Measurements from ENCODE around the gene DNAJC4.
A peak's percentile ranks its signal among the peaks of the same experiment; 100 is the strongest.

DNAJC4 gene

GRCh38 chr11:64261556-64262080 is 31.3 kb downstream of the DNAJC4 start:
- no peak for DNase-seq

DNA sequence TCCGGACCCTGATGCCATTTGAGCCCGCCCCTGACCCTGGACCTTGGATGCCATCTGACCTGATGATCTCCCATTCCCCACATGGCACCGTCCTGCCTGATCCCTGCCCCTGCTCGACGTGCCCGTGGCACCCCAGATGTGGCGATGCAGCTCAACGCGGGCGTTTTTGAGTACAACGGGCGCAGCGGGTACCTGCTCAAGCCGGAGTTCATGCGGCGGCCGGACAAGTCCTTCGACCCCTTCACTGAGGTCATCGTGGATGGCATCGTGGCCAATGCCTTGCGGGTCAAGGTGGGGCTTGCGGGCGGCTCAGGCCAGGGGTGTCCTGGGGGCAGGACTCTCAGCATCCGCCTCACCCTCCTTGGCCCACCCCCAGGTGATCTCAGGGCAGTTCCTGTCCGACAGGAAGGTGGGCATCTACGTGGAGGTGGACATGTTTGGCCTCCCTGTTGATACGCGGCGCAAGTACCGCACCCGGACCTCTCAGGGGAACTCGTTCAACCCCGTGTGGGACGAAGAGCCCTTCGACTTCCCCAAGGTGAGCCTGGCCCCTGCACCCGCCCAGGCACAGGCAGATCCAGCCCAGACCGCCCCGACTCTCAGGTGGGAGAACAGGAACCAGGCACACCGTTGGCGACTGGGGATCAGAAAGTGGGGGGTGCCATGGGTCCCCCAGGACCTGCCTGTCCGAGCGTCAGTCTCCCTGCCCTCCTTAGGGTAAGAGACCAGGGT is 32.1 kb downstream of the DNAJC4 start:
- no peak for DNase-seq

GRCh38 chr11:64263021-64263946 is 32.9 kb downstream of the DNAJC4 start:
- no peak for DNase-seq

DNA sequence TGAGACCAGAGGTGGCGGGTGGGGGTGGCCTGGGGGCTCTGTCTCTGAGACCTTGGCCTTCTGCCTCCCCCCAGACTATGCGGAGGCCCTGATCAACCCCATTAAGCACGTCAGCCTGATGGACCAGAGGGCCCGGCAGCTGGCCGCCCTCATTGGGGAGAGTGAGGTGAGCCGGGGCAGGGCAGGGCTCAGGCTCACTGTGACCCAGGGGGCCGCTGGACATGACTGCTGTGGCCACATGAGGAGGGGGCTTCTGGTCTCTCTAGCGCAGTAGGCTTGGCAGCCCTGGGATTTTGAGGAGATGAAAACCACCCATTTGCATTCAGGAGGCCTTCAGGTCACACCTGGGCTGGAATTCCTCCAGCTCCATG is 33.6 kb downstream of the DNAJC4 start:
- no peak for DNase-seq

DNA sequence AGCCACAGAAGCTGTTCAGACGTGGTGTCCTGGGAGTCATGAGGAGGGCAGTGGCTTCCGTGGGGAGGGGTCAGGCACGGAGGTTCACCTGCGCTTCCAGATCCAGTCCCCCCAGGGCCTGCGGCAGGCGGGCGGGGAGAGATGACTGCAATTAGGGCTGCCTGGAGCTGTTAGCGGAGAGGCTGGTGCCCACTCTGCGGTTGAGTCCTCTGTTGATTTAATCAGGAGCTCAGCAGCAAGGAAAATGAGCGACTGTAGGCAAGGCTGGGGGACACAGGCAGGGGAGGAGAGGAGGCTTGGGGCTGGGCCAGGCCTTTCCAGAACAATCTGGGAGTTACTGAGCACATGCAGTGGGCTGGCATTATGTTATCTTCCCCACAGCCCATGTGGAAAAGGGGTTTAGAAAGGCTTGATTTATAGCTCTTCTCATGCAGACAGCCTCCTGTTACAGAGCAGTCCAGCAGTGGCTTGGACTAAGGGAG is 34.1 kb downstream of the DNAJC4 start:
- DNase-seq: no peak

DNA sequence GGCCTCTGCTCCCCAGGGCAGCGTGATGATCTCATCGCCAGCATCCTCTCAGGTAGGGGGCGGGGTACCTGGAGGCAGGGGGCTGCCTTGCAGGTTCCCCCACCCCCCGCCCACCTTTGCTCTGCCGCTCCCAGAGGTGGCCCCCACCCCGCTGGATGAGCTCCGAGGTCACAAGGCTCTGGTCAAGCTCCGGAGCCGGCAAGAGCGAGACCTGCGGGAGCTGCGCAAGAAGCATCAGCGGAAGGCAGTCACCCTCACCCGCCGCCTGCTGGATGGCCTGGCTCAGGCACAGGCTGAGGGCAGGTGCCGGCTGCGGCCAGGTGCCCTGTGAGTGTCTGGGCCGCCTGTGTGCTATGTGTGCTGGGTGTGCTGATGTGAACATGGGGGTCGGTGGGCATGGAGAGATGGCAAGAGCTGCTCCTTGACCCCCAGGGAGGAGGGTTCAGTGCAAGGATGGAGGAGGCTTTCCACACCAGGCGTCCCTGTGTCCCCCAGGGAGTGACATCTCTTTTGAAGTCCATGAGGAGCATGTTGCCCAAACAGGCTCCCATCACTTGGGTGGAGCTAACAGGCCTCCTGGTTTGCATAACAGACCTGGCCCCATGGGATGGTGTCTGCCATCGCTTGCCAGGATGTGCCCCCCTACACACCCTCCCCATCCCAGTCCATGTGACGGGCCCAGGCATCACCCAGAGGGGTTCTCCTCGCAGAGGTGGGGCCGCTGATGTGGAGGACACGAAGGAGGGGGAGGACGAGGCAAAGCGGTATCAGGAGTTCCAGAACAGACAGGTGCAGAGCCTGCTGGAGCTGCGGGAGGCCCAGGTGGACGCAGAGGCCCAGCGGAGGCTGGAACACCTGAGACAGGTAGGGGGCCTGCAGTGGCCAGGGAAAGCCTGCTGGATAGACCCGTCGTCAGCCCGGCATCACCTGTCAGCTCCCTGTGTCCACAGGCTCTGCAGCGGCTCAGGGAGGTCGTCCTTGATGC is 35.1 kb downstream of the DNAJC4 start:
- no peak for DNase-seq

- DNase-seq: no peak
Measured at GRCh38 chr11:64266339-64266738, 36.0 kb downstream of the DNAJC4 start.

DNA sequence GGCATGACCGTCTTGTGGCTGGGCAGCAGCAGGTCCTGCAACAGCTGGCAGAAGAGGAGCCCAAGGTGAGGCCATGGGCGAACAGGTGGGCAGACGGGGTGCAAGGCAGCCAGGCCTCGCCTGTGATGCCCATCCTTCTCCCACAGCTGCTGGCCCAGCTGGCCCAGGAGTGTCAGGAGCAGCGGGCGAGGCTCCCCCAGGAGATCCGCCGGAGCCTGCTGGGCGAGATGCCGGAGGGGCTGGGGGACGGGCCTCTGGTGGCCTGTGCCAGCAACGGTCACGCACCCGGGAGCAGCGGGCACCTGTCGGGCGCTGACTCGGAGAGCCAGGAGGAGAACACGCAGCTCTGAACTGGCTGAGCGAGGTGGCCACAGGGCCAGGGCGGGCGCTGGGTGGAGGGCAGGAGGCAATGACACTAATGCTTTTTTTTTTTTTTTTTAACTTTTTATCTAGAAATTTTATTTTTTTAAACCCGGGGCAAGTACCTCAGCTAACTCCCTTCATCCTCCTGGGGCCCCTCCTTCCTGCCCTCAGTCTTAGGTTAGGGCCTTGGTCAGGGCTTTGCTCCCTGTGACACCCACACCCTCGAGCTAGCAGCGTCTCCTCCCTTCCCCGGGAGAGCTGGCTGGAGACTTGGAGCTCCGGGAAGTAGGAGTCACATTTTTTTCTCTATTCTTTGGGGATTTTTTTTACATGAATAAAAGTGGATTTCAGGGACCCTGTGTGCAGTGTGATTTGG is 37.0 kb downstream of the DNAJC4 start:
- no peak for DNase-seq

DNA sequence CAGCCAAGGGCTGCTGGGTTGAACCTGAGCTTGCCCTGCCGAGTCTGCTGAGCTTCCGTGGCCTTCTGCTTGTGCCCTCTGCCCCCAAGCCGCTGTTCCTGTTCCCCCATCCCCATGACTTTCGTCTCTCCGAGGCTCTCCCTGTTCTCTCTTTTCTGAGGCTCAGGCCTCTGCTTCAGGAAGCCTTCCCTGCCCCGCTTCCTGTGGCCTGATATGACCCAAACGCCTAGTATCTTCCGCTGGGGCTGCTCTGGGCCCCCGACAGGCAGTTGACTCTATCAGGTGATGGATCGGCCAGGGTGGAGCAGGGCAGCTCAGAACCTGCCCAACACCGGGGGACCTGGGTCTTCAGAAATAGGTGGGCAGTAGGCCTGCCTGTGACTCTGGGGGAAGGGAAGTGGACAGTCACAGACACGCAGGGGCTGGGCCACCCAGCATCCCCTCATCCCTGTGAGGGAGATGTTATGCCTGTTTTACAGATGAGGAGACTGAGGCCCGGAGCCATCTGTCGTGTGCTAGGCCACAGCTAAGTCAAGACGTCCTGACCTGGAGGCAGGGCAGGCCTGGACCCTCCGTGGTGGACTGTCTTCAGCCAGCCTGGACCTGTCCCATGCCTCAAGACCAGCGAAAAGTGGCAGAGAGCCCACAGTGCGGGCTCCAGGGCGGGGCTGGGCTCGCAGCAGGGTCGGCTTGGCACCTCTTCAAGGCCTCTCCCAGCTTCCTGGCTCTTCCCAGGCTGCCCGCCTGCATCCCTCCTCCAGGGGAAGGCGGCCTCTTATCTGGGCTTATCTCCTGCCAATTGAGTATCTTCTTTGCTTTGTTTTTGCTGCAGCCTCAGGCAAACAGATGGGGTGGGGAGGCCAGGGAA is 37.9 kb downstream of the DNAJC4 start:
- peak in 1 of 2 experiments; percentile 62 for DNase-seq

DNA sequence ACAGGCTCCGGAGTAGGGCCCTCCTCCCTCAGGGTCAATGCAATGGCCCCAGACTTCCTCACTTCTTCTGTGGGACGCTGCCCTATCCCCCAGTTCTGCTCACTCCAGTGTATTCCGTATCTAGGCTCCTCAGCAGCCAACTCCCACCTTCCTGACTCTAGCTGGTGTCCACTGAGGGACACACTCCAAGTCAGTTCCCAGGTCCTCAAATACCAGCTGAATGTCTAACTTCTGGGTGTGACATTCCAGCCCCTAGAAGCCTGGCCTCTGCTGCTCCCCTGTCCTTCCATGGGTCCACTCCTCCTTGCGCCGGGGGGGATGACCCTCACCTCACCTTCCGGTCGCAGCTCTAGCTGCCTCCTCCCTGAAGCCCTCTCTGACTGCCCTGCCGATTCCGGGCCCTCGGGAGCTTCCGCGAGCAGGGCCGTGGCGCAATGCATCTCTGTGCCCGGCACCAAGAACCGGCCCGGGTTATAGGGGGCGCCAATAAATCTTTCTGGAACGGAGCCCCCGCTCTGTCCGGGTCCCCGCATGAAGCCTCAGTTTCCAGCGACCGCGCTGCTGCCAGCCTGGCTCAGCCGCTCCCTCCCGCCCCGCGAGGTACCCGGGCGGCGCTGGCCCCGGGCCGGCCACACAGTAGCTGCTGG is 38.7 kb downstream of the DNAJC4 start:
- peak; percentile 59 to 62 for DNase-seq

GRCh38 chr11:64269540-64270220 is 39.3 kb downstream of the DNAJC4 start:
- peak; percentile 98 to 99 for DNase-seq

GRCh38 chr11:64275031-64275800 is 44.9 kb downstream of the DNAJC4 start:
- DNase-seq: no peak

DNA sequence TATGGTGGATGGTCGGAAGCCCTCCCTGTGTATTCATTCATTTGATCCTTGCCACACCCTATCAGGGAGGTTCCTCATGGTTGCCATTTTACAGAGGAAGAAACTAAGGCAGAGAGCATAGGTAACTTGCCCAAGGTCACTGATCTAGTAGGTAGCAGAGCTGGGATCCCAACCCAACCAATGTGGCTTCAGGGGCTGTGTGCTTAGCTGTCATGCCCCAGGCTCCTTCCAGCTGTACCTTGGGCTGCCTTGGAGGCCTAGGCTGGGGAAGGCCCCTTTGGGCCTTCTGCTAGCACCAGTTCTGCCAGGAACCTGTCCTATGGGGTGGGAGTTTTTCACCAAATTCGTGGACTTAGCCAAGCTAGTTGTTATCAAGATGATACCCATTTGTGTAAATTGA is 45.5 kb downstream of the DNAJC4 start:
- no peak for DNase-seq

DNA sequence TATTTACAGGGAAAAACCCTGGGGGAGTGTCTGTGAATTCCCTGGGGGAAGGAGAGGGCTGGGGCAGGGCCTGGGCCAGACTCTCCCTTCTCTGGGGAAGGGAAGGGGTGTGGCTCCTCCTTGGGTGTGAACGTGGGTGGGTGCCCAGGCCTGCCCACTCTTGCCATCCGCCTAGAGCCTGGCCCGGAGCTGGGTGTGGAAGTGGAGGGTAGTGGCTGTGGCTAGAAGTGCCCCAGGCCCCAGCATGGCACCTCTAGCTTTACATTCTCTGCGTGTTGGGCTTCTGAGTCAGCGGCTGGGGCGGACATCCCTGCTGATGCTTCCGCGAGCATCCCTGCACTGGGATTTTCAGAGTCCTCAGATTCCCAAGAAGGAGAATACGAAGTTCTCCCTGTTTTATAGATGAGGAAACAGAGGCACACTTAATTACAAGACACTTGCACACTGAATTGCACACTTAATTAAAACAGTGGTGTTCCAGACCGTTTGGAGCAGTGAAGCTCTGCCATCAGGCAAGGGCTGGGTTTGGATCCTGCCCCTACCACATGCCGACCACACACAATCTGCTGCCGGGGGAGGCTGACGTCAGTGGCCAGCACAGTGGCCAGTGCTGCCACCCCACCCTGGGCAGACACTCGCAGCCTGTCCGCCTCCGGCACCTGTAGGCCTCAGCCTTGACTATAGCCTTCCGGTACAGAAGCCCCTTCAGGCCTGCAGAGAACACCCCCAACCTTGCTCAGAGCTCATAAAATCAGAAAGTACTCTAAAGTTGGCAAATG is 46.5 kb downstream of the DNAJC4 start:
- no peak for DNase-seq

- no peak for DNase-seq
Measured at GRCh38 chr11:64278576-64279190, 48.3 kb downstream of the DNAJC4 start.

GRCh38 chr11:64281957-64282770 is 51.8 kb downstream of the DNAJC4 start:
- DNase-seq: no peak

GRCh38 chr11:64283092-64283491 is 52.7 kb downstream of the DNAJC4 start:
- DNase-seq: no peak
